Measurements from ENCODE around the gene PLEKHS1.
"Not testable (repeated sequence)": the region's sequence is repeated elsewhere in the genome, so short reads cannot be mapped to it uniquely, and the experiment has no call there.

The PLEKHS1 gene

DNA sequence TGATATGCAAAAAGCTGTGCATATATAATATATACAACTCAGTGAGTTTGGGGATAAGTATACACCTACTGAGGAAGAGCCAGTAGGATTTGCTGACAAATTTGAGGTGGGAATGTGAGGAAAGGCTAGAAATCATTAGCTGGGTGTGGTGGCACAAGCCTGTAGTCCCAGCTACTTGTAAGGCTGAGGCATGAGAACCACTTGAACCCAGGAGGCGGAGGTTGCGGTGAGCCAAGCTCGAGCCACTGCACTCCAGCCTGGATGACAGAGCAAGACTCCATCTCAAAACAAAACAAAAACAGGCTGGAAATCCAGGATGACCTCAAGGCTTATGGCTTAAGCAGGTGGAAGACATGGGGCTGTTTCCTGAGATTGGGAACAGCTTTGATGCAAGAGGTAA lies 10.6 kb upstream of the PLEKHS1 start:
- DNase-seq (ENCODE audit: extremely low read depth in 1 of 2, low read depth in 1 of 2): no peak

DNA sequence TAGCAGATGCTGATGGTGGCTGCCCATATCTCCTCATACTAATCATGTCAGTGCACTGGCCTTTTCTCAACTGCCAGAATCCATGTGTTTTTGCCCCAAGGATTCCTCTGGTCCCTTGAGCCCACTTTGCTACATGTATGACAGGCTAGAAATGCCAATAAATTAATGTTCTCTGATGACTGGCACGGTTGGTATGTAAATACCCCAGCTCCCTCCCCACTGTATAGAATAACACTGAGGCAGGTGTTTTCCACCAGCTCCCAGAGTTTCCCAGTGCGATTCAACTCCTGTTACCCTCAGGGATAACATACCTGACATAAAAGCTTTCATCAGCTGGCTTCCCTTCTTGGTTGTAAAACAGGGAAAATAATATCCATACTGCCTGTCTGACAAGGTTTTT lies 9.0 kb upstream of the PLEKHS1 start:
- DNase-seq (ENCODE audit: extremely low read depth in 1 of 2, low read depth in 1 of 2): no peak

DNA sequence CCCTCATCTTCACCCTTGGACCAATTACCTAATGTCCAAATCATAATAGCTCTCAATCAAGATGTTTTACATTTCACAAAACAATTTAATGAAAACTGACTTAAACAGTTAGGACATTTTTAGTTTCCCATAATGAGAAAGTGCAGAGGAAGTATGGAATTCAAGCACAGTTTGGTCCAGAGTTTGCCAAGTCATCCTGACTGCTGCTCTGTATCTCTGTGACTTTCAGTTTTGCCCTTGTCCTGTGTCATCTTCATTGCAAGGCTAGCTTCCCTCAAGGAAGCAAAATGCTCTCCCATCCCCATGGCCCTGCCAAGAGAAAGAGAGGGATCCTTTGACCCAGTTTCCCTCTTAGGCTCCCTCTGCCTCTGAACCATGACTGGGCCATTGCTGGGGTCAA lies 7.9 kb upstream of the PLEKHS1 start:
- no peak for DNase-seq (ENCODE audit: extremely low read depth in 1 of 2, low read depth in 1 of 2)

DNA sequence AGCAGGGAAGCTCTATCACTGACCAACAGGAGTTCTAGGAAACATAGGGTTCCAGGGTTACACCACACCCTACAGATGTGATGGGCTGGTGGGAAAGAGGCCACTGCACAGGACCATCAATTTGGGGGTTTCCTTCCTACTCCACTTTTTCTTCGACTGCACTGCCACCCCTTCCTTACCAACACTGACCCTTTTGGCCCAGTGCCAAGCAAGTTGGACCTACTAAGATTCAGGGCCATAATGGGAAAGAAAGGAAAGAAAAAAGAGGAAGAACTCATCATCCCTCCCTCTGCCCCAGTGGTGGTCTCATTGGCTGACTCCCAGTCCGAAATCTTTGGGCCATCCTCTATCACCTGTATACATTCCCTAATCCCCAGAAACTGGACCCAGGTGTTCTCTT lies 6.1 kb upstream of the PLEKHS1 start:
- DNase-seq (ENCODE audit: extremely low read depth in 1 of 2, low read depth in 1 of 2): no peak

DNA sequence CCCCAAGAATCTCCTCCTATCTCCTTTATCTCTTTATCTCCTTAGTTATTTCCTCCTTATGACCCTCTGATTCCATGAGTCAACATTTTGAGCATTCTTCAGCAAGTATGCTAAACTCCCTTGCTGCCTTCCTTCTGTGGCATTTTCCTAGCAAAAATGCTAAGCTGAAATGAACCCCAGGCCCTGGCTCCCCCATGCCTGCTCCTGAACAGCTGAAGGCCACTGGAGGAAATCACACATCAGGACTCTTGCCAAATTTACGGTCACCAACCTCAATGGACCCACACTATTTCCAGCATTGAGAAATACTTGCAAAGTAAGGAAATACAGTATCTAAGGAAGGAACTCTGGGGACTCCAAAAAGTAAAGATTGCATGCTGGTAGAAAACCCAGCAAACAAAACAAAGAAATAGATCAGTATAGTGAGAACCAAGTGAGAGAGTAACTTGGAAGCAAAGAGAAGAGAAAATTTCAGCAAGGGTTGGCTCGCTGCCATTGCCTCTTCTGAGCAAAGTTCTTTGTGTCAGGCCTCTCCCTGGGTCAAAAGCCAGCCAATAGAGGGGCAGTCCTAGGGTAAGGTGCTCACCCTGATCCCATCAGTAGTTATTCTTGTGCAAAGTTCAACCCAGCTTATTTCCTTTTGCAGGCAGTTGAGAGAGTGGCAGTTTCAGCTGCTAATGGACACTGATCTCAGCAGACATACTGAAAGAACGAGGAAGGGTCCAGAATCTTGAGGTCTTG lies 5.1 kb upstream of the PLEKHS1 start:
- no peak for DNase-seq (ENCODE audit: extremely low read depth in 1 of 2, low read depth in 1 of 2)

DNA sequence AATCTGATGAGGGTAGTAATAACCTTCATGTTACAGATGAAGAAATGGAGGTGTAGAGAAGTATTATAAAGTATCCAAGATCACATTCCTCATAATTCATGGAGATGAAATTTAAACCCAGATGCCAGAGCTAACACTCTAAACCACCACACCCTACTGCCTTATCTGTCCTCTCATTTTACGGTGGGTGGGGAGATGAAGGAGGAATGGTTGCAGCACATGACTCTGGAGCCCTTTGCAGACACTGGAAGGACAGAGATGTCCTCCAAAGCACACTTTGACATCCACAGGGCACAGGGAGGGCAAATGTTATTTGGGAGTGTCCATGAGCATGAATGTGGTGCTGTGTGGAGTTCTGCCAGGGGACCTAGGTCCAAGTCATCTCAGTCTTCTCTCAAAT lies 1.1 kb downstream of the PLEKHS1 start:
- DNase-seq (ENCODE audit: extremely low read depth in 1 of 2, low read depth in 1 of 2): no peak

DNA sequence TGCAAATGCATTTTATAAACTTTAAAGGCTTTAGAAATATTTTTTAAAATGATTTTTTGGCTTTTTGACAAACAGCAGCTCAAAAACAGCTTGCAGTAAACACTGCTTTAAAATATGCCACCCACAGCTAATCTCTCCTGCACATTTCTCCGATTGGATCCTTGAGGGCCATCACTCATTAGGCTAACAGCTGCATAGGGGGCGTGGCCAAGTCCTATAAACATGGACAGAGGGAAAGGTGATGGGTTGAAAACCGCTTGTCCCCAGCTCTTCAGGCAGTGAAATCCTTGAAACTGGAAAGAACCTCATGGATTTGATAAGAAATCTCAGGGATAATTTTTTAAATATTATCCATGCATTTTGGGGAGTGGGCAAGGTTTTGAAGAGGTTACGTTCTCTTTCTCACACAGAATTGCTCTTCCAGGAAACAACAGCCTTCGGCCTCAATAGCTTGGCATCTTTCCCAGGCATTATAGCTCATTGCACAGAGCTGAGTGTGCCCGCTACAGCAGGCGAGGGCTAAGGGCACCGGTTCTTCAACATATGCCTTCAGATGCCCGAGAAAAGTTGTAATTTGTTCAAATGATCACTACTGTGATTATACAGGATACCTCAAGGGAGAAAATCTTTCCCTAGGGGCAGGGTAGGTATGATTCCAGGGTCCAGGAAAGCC lies 1.7 kb downstream of the PLEKHS1 start:
- DNase-seq (ENCODE audit: extremely low read depth in 1 of 2, low read depth in 1 of 2): no peak

DNA sequence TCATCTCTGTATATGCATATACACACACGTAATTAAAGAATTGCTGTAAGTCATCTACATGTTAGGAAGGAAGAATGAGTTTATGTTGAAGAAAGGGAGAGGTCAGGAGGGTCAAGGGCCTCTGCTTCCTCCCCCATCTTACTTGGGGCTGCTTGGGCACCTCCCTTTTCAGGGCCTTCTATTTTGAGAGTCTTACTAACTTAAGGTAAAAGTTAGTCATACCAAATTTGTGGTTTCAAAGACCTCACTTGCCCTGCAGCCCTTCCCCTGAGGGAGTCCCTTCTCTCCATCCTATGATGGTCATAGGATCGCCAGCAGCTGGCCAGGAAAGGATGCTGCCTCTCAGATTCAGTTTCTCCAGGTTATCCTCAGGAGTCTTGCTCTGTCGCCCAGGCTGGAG lies 2.6 kb downstream of the PLEKHS1 start:
- no peak for DNase-seq (ENCODE audit: extremely low read depth in 1 of 2, low read depth in 1 of 2)

DNA sequence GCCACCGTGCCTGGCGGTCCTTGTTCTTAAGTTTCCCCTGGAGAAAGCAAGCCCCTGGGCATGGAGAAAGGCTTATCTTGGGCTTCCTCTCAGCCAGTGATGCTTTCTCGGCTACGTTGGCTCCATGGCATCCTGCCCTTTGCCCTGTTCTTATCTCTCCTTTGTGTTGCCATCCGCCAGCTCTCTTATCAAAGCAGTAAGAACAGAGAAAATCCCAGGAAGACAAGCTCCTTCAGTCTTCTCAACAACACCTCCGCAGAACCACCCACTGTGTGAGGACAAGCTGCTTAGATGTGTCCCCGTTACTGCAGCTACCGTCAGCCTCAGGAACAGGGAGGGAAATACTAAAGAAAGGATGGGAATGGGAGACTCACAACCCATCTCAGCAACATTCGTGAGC lies 3.3 kb downstream of the PLEKHS1 start:
- no peak for DNase-seq (ENCODE audit: extremely low read depth in 1 of 2, low read depth in 1 of 2)

DNA sequence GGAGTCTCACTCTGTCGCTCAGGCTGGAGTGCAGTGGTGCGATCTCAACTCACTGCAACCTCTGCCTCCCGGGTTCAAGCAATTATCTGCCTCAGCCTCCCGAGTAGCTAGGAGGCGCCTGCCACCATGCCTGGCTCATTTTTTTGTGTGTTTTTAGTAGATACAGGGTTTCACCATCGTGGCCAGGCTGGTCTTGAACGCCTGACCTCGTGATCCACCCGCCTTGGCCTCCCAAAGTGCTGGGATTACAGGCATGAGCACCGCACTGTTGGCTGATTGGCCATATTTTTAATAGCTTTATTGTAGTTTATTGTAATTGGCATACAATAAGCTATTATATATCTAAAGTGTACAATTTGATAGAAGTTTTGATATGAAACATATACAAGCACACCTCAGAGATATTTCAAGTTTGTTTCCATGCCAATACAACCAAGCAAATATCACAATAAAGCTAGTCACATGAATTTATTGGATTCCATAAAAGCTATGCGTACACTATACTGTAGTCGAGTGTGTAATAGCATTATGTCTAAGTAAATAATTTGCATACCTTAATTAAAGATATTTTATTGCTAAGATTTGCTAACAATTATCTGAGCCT lies 5.6 kb downstream of the PLEKHS1 start:
- DNase-seq (ENCODE audit: extremely low read depth in 1 of 2, low read depth in 1 of 2): no peak

DNA sequence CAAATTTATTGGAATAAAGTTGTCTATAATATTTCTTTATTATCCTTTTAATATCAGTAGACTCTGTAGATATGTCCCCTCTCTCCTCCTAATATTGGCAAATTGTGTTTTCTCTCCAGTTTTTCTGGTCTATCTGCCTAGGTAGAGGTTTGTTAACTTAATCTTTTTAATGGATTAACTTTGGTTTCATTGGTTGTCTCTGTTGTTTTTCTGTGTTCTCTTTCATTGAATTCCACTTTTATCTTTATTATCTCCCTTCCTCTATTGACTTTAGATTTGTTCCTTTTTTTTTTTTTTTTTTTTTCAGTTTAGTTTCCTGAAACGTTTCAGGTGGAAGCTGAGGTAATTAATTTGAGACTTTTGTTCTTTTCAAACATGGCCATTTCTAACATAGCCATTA lies 10.6 kb downstream of the PLEKHS1 start:
- DNase-seq (ENCODE audit: extremely low read depth in 1 of 2, low read depth in 1 of 2): no peak

DNA sequence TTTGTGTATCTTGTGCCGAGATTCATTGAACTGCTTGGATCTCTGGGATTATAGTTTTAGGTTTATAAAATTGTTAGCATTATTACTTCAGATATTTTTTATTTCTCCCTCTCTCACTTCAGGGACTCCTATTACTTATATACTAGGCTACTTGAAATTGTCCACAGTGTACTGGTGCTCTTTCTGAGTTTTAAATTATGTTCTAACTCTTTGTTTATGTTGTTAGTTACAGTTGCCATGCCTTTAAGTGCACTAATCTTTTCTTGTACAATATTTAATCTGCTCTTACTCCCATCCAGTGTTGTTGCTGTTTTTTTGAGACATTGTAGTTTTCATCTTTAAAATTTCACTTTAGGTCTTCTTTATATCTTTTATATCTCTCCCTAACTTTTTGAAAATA lies 13.1 kb downstream of the PLEKHS1 start:
- DNase-seq (ENCODE audit: extremely low read depth in 1 of 2, low read depth in 1 of 2): no peak

DNA sequence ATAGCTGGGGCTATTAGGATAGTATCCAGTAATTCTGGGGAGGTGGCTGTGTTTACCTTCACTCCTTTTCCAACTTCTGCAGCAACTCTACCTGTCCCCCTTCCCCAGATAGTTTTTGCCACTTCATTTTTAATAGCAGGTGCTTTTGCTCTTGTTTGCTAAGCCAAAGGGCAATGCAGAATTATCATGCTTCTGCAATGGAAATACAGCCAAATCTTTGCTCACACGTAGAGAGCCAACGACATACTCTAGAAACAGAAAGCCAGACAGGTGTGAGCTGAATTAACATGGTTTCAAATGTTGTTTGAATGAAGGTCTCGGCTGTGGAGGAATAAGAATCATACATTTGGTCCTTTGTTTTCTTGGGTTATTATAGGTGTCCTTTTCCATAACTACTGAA lies 14.4 kb downstream of the PLEKHS1 start:
- DNase-seq (ENCODE audit: extremely low read depth in 1 of 2, low read depth in 1 of 2): no peak

DNA sequence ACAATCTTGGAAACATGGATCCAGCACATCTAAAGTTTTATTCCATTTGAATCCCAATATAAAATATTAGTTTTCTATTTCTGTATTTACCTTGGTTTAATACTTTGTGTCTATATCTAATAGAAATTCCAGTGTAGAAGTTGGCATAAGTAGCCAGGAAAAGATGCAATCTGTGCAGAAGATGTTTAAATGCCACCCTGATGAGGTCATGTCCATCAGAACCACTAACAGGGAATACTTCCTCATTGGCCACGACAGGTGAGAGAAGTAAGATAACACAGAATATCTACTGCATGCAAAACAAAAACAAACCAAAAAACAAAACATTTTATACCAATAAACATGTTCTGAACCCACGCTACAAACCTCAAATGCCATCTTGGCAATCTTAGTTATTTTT lies 15.7 kb downstream of the PLEKHS1 start:
- no peak for DNase-seq (ENCODE audit: extremely low read depth in 1 of 2, low read depth in 1 of 2)

DNA sequence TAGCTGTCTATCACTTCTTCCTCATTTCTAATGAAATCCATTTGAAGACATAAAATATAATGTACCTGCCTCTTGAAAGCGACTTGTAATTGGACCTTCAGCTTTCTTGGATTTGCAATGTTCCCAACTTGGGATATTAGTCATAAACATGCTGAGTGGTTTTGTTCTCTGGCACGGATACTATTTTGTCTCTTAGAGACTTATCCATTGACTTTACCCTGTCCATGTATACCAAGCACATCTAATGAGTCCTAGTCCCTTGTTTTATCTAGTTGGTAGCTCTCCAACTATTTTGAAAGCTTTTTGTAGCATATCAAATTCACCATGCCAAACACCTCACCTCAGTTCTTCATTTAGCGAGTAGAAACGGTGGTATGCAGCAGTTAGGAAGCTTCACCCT lies 18.9 kb downstream of the PLEKHS1 start:
- no peak for DNase-seq (ENCODE audit: extremely low read depth in 1 of 2, low read depth in 1 of 2)

DNA sequence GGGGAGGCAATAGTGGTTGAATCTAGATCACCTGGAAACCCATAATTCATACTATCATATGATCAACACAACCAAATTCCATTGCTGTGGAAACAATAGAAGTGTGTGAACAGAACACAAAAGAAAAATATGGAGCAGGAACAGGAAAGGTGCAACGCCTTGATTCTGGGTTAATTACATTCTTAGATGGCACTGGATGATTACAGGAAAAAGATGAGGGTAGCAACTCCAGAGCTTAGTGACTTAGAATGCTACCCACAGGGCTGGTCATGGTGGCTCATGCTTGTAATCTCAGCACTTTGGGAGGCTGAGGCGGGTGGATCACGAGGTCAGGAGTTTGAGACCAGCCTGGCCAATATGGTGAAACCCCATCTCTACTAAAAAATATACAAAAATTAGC lies 19.6 kb downstream of the PLEKHS1 start:
- not testable (repeated sequence) for DNase-seq (ENCODE audit: extremely low read depth in 1 of 2, low read depth in 1 of 2)

DNA sequence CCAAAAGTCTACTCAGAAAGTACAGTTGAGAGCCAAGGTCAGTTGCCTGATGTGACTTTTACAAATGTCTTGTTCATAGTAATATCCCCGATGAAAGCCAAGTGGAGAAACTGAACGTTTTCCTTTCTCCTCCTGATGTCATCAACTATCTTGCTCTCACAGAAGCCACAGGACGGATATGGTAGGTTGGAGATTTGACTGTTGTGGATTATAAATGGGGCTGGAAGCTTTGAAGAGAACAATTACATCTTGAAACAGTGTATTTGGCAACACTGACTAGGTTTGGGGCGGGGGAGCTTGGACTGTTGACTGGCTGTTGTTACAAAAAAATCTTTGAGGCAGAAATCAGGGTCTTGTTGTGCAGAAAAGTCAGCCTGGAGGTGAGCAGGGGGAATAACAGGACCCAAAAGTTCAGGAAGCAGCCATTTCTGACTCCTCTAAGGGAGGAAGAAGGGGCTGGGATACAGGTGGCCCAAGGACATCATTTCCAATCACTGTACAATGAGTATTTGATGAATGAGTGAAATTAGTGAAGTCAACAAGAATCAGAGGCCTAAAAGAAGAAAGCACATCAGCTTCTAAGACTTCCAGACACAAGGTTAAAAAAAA lies 24.3 kb downstream of the PLEKHS1 start:
- no peak for DNase-seq (ENCODE audit: extremely low read depth in 1 of 2, low read depth in 1 of 2)

DNA sequence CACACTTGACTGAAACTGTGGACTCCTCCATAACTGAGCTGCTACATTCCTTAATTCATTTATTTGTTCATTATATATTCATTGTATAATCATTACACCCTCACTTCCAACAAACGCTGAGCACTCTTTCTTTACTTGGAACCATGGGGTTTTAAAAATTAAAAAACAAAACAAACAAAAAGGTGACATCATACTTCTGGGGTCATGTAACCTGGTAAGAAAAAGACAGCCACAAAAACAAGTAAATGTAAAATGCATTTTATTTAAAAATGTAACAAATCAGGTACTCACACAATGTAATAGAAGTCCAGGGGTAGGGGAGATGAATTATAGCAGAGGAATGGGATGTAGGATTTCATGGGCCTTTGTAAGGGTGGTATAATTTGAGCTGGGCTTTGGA lies 25.1 kb downstream of the PLEKHS1 start:
- DNase-seq (ENCODE audit: extremely low read depth in 1 of 2, low read depth in 1 of 2): no peak

DNA sequence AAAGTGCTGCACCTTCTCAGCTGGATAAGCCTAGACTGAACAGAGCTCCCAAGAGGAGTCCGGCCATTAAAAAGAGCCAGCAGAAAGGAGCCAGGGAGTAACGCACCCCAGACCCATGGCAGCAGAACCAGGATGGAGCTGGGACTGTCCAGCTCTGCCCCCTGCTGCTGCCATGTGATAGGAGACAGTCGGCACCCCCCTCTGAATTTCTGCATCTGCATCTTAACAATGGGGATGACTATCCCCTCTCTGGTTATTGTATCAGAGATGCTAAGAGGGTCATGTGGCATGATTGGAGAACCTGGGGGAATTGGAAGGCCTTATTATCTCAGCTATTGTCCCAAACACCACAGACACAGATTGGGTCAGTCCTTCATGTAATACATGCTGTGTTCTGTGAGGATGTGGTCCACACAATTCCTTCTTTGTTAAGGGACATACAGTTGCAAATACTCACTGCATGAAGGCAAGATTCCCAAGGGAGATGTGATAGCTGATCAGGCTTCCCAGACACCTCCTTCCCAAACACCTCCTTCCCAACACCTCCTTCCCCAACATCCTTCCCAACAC lies 29.3 kb downstream of the PLEKHS1 start:
- no peak for DNase-seq (ENCODE audit: extremely low read depth in 1 of 2, low read depth in 1 of 2)

DNA sequence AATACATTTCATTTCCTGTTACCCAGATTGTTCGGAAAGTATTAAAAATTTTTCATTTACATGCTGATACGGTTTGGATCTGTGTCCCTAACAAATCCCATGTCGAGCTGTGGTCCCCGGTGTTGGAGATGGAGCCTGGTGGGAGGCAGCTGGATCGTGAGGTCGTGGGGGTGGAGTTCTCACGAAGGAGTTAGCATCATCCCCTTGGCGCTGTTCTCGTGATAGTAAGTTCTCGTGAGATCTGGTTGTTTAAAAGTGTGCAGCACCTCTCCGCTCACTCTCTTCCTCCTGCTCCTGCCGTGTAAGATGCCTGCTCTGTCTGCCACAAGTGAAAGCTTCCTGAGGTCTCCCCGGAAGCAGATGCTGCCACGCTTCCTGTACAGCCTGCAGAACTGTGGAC lies 30.9 kb downstream of the PLEKHS1 start:
- DNase-seq (ENCODE audit: extremely low read depth in 1 of 2, low read depth in 1 of 2): no peak

DNA sequence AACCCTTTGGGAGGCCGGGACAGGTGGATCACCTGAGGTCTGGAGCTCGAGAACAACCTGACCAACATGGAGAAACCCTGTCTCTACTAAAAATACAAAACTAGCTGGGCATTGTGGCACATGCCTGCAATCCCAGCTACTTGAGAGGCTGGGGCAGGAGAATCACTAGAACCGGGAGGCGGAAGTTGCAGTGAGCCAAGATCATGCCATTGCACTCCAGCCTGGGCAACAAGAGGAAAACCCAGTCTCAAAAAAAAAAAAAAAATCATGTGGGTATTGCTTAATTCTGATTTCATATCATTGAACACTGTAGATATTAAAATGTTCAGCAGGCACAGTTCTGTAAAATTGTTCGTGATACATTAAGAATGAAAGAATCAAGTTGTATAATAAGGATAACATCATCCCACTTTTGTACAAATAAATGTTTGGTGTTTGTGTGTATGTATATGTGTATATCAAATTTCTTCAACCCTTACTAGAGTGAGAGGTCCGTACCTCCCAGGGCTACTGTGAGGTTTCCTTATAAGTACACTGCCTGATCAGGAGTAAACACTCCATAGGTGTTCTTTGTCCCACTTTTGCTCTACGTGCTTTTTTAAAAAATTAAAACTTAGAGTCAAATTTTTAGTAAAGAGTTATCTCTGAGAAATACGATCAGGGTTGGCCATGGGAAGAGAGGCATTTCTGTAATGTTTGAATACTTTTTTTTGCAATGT lies 31.7 kb downstream of the PLEKHS1 start:
- no peak for DNase-seq (ENCODE audit: extremely low read depth in 1 of 2, low read depth in 1 of 2)

All from activated CD8-positive, alpha-beta memory T cell treated with anti-CD3 and anti-CD28 coated beads for 1 hour (primary cell).